Stomach (tissue), 9 donors: ENCODE measurements around the gene SIRT2. TPM values are rescaled to one million over a fixed set of nuclear protein-coding genes. Genes with fewer than 3 reads are reported as not detected.

Experiments used
- DNase-seq, 2 donors: peaks; one replicate each; pipeline versions ENCODE4 v3.0.0 to v3.0.0-alpha.2; 2013 to 2019
- H3K27ac ChIP-seq, 5 donors: fragments of 200-600 bp in 4 of 5; sonication (generic) in 4 of 5; one replicate each; pipeline ENCODE4 v1.5.1; 2013 to 2019; ENCODE audit warnings: mild to moderate bottlenecking in 1 of 5, moderate library complexity in 1 of 5
- H3K27me3 ChIP-seq, 3 donors: fragments of 200-600 bp; sonication (generic); one replicate each; pipeline ENCODE4 v1.5.1; 2017 to 2019; ENCODE audit warnings: mixed run types in 1 of 3
- H3K36me3 ChIP-seq, 4 donors: fragments of 200-600 bp; sonication (generic); 1 replicate in 3 of 4; 2 replicates in 1 of 4; pipeline ENCODE4 v1.5.1; 2016 to 2019
- H3K4me1 ChIP-seq, 4 donors: fragments of 200-600 bp; sonication (generic); one replicate each; pipeline ENCODE4 v1.5.1; 2016 to 2019
- H3K4me3 ChIP-seq, 4 donors: fragments of 200-600 bp; sonication (generic) in 3 of 4; one replicate each; pipeline ENCODE4 v1.5.1; 2016 to 2019; ENCODE audit warnings: mild to moderate bottlenecking in 1 of 4
- H3K9me3 ChIP-seq, 4 donors: fragments of 200-600 bp; sonication (generic); one replicate each; pipeline ENCODE4 v1.5.1; 2016 to 2019
- EP300 ChIP-seq: sonication (generic); formaldehyde crosslinking; IDR thresholded peaks from one replicate; pipeline ENCODE4 v1.6.1; 2017; ENCODE audit warnings: antibody characterized with exemption
- POLR2A ChIP-seq, 4 donors: fragments of 450-650 bp; IDR thresholded peaks; one replicate each; pipeline ENCODE4 v1.6.1; 2016; ENCODE audit warnings: antibody characterized with exemption in 4 of 4, control low read depth in 2 of 4, mild to moderate bottlenecking in 1 of 4, moderate library complexity in 1 of 4
- POLR2AphosphoS5 ChIP-seq, 3 donors: sonication (generic); formaldehyde crosslinking; IDR thresholded peaks; one replicate each; pipeline ENCODE4 v1.6.1; 2016; ENCODE audit warnings: antibody characterized with exemption in 3 of 3
- WGBS, 5 donors: extraction: QIAGEN DNeasy Blood & Tissue Kit in 3 of 5; methylation state at CpG; one replicate each; pipeline versions ENCODE4 v1.1.5 to v1.1.7; 2013 to 2018; 5-methylcytosine and 5-hydroxymethylcytosine counted together
- intact Hi-C: fragments of 100-400 bp; cut with DNase I; formaldehyde crosslinking; loops from one replicate; pipeline ENCODE4 v1.15.1; 2023; ENCODE audit warnings: low total_unique reads
- polyA plus RNA-seq, 3 donors: library from polyadenylated mRNA; stranded (reverse); fragments of 200-250 nt; gene quantifications; one replicate each; pipeline ENCODE4 v1.2.3, GENCODE V29; 2013
- total RNA-seq, 5 donors: library from RNA; depleted of rRNA; stranded (reverse); fragments of >200 nt; gene quantifications; one replicate each; pipeline versions ENCODE4 v1.1.0 to v1.2.3, GENCODE V29; 2014 to 2016
- TF ChIP-seq, protein P1 (sequence below), 7 experiments: fragments of 450-650 bp in 4 of 7; fragments of 200-600 bp in 3 of 7; sonication (generic) in 3 of 7; IDR thresholded peaks; one replicate each; pipeline ENCODE4 v1.5.1; 2016 to 2019; ENCODE audit warnings: antibody characterized with exemption in 7 of 7, control low read depth in 2 of 7, mild to moderate bottlenecking in 1 of 7
- donor health status: healthy with polysubstance abuse.
- donor health status: Bipolar disorder and iron deficiency.
- donor health status: healthy.

The SIRT2 gene
- total and polyA plus RNA-seq, 8 donors: 21.1 to 764 (median 34.3) TPM

DNA sequence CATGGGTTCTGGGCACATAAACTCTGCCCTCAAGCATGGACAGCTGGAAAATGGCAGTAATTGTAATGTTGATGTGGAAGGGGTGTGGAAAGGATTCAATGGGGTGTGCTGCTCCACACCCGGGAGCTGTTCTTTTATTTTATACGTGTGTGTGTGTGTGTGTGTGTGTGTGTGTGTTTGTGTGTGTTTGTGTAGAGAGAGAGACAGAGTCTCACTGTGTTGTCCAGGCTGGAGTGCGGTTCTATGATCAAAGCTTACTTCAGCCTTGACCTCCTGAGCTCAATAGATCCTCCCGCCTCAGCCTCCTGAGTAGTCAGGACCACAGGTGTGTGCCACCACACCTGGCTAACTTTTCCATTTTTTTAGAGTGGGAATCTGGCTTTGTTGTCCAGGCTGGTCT is 34.1 kb upstream of the SIRT2 start:
- WGBS, 5 donors: 57 to 97% (median 91%) methylated on average over 4 of the region's 4 CpGs
- DNase-seq: no peak

DNA sequence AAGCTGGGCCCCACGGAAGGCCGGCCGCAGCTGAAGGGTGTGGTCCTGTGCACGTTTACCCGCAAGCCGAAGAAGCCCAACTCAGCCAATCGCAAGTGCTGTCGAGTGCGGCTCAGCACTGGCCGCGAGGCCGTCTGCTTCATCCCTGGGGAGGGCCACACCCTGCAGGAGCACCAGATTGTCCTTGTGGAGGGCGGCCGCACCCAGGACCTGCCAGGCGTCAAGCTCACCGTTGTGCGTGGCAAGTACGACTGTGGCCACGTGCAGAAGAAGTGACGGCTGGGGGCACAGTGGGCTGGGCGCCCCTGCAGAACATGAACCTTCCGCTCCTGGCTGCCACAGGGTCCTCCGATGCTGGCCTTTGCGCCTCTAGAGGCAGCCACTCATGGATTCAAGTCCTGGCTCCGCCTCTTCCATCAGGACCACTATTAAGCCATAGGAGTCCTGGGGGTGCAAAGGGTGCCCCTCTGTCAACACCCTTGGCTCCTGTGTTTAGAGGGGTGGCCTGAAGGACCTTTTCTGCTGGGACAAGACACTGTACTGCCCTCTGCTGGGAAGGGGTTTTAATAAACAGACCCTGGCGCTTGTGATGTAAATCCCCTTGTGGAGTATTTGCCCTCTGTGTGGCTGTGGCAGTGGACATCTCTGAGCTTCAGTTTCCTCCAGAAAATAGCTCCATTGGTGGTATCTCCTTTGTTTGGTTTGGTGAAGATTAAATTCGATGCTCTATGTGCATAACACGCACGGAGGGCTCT is 33.2 kb upstream of the SIRT2 start:
- H3K27me3 ChIP-seq: no peaks in the 10 kb centered on the region
- 89 to 94% (median 89%) methylated on average over 17 to 29 of the region's 29 CpGs for WGBS, 5 donors
- H3K4me3 ChIP-seq: peak overlapping the region in 1 of 4 donors; percentile 15
- intact Hi-C loops: no loop called here
- DNase-seq: peak in 1 of 2 donors; percentile 61
- H3K36me3 ChIP-seq: peaks cover 8 to 32% (median 16%) of the 10 kb centered on the region in 4 donors
- TF ChIP-seq POLR2A (IDR thresholded peaks at IDR 0.05) (no peak), POLR2AphosphoS5 (IDR thresholded peaks at IDR 0.05) (no peak)
- TF ChIP-seq, protein P1, sequence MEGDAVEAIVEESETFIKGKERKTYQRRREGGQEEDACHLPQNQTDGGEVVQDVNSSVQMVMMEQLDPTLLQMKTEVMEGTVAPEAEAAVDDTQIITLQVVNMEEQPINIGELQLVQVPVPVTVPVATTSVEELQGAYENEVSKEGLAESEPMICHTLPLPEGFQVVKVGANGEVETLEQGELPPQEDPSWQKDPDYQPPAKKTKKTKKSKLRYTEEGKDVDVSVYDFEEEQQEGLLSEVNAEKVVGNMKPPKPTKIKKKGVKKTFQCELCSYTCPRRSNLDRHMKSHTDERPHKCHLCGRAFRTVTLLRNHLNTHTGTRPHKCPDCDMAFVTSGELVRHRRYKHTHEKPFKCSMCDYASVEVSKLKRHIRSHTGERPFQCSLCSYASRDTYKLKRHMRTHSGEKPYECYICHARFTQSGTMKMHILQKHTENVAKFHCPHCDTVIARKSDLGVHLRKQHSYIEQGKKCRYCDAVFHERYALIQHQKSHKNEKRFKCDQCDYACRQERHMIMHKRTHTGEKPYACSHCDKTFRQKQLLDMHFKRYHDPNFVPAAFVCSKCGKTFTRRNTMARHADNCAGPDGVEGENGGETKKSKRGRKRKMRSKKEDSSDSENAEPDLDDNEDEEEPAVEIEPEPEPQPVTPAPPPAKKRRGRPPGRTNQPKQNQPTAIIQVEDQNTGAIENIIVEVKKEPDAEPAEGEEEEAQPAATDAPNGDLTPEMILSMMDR (IDR thresholded peaks at IDR 0.05): peak in 1 of 7 experiments; percentile 9
- peaks cover 20 to 42% (median 32%) of the 10 kb centered on the region in 4 donors for H3K4me1 ChIP-seq
- no peak overlapping the region for H3K27ac ChIP-seq
- peaks cover 0 to 10% (median 0%) of the 10 kb centered on the region in 4 donors for H3K9me3 ChIP-seq

More for the DNA sequence above, 34.1 kb upstream of the SIRT2 start:
- intact Hi-C loops: no loop called here
- H3K4me3 ChIP-seq: no peak overlapping the region
- no peak for TF ChIP-seq POLR2A (IDR thresholded peaks at IDR 0.05)
- no peak for TF ChIP-seq EP300
- TF ChIP-seq POLR2AphosphoS5 (IDR thresholded peaks at IDR 0.05): no peak
- TF ChIP-seq, protein P1 (IDR thresholded peaks at IDR 0.05): no peak
- no peak overlapping the region for H3K27ac ChIP-seq
- peaks cover 0 to 10% (median 0%) of the 10 kb centered on the region in 4 donors for H3K9me3 ChIP-seq
- H3K4me1 ChIP-seq: peaks cover 20 to 40% (median 32%) of the 10 kb centered on the region in 4 donors
- no peaks in the 10 kb centered on the region for H3K27me3 ChIP-seq
- peaks cover 8 to 32% (median 16%) of the 10 kb centered on the region in 4 donors for H3K36me3 ChIP-seq

DNA sequence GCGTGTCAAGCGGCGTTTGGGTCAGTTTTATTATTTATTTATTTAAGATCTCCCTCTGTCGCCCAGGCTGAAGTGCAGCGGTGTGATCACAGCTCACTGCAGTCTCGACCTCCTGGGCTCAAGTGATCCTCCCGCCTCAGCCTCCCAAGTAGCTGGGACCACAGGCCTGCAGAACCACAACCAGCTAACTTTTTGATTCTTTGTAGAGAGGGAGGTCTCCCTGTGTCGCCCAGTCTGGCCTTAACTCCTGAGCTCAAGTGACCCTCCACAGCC is 32.0 kb upstream of the SIRT2 start:
- no peak for TF ChIP-seq EP300
- TF ChIP-seq, protein P1 (IDR thresholded peaks at IDR 0.05): no peak
- no peak for TF ChIP-seq POLR2AphosphoS5 (IDR thresholded peaks at IDR 0.05)
- no peak for TF ChIP-seq POLR2A (IDR thresholded peaks at IDR 0.05)
- peaks cover 20 to 42% (median 32%) of the 10 kb centered on the region in 4 donors for H3K4me1 ChIP-seq
- peaks cover 0 to 10% (median 0%) of the 10 kb centered on the region in 4 donors for H3K9me3 ChIP-seq
- peaks cover 8 to 32% (median 16%) of the 10 kb centered on the region in 4 donors for H3K36me3 ChIP-seq
- H3K27me3 ChIP-seq: no peaks in the 10 kb centered on the region
- peak overlapping the region; percentile 69 to 88 (median 78) for H3K4me3 ChIP-seq
- WGBS, 5 donors: 16 to 31% (median 23%) methylated on average over 6 to 8 of the region's 8 CpGs
- intact Hi-C loops: no loop called here
- no peak for DNase-seq
- H3K27ac ChIP-seq: peak overlapping the region in 4 of 5 donors; percentile 85 to 92 (median 91)

DNA sequence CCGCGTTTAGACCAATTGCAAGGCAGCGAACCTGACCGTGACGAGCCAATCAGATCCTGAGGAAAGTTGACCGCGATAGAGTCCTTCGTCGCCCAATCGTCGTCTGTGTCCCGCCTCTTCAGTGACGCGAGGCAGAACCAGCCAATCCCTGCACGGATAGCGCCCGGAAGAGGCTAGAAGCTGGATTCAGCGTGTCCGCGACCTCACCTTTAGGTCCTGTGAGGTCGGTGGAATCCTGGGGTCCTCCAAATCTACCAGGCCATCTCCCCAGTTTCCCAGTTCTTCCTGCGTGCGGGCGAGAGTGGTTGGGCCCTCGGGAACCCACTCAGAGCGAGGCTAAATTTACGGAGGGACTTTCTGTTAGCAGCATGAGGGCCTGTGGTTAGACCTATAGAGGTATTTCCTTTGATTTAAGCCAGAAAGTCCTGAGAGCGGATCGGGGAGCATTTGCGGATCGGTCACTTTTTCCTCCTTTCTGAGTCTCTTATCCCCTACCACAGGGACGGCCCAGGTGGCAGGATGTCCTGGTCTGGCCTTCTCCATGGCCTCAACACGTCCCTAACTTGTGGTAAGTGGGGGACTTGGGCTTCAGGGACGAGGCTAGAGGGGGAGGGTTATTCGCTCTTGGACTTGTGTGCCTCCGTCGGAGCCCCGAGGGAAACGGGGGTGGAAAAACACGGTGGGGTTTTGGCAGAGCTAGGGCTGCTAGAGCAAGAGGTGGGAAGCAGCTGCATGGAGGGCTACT is 31.5 kb upstream of the SIRT2 start, which contains the start of gene MRPS12:
MRPS12 (plus strand) TSS at position 169 of the 745 bp plus-strand sequence; CDS start at position 520, 351 bp downstream.
- intact Hi-C loops: no loop called here

More for the DNA sequence above, 31.5 kb upstream of the SIRT2 start, which contains the start of gene MRPS12:
- Histone ChIP-seq H3K27ac (peak within 1 kb of the TSS; percentile 88 to 92 (median 91)), H3K4me1 (peaks cover 20 to 42% (median 32%) of the 10 kb centered on the region in 4 donors), H3K36me3 (peaks cover 8 to 34% (median 19%) of the 10 kb centered on the region in 4 donors), H3K4me3 (peak within 1 kb of the TSS; percentile 69 to 88 (median 78)), H3K9me3 (peaks cover 0 to 10% (median 0%) of the 10 kb centered on the region in 4 donors), H3K27me3 (no peaks in the 10 kb centered on the region)
- WGBS, 5 donors: 0 to 1% (median 1%) methylated on average over 34 to 40 of the region's 40 CpGs
- DNase-seq: peak; percentile 98 to 100
- TF ChIP-seq, protein P1 (IDR thresholded peaks at IDR 0.05): no peak
- no peak for TF ChIP-seq EP300
- TF ChIP-seq POLR2AphosphoS5 (IDR thresholded peaks at IDR 0.05): peak in 2 of 3 donors; percentile 72 to 77
